GM12878 (cell line): ENCODE data around the gene CD276. TPM values are rescaled to one million over a fixed set of nuclear protein-coding genes. Genes with fewer than 3 reads are reported as not detected.

Experiments used
- ATAC-seq: fragments of 200-7000 bp; cut with Tn5 transposase; 3 replicates; pipeline ENCODE4 v1.9.1; 2020; ENCODE audit warnings: mild to moderate bottlenecking, moderate library complexity
- BruUV-seq: library from RNA; stranded (reverse); fragments of 400-500 nt; replicated peaks from 2 replicates; lab custom pipeline; 2021; lab: Mats Ljungman, UMichigan
- CTCF ChIA-PET: fragments of 300-600 bp; sonication (Branson Sonifier 250); formaldehyde crosslinking; extraction: SDS; loops from one replicate; lab custom pipeline; 2021; ENCODE audit warnings: inconsistent platforms; lab: Yijun Ruan, JAX
- POLR2A ChIA-PET: fragments of 350-600 bp; formaldehyde crosslinking; extraction: SDS; loops from one replicate; lab custom pipeline; 2021; ENCODE audit warnings: inconsistent platforms; lab: Charles Lee
- RAD21 ChIA-PET: fragments of 300-600 bp; sonication (Branson Sonifier 250); formaldehyde crosslinking; loops from one replicate; lab custom pipeline; 2023; ENCODE audit warnings: antibody characterized with exemption; ENCODE audit not compliant: unreplicated experiment; lab: Charles Lee
- SMC1A ChIA-PET: fragments of 300-600 bp; sonication (Branson Sonifier 250); formaldehyde crosslinking; loops from one replicate; lab custom pipeline; 2023; ENCODE audit not compliant: unreplicated experiment, uncharacterized antibody; lab: Charles Lee
- DNase-seq: peaks from one replicate; pipeline ENCODE4 v3.0.0-alpha.2; 2011; ENCODE audit warnings: low read depth, low spot score
- FAIRE-seq: peaks from 3 replicates; lab custom pipeline; 2011; peaks lifted over from hg19 to GRCh38; lab: Jason Lieb, UNC
- H2AFZ ChIP-seq: 2 replicates; pipeline ENCODE4 v1.6.0; 2011; ENCODE audit warnings: low read depth, low read length, control low read depth; ENCODE audit not compliant: control insufficient read depth
- H3K27ac ChIP-seq: 2 replicates; pipeline ENCODE4 v1.5.1; 2011; ENCODE audit warnings: control low read depth; ENCODE audit not compliant: control insufficient read depth, insufficient read depth
- H3K27me3 ChIP-seq, 2 experiments: replicated peaks in 1 of 2; 2 replicates each; pipeline versions ENCODE4 v1.6.0 to v1.6.1; 2011; ENCODE audit warnings: low read length in 1 of 2; ENCODE audit not compliant: control insufficient read depth in 2 of 2, insufficient read depth in 2 of 2
- H3K36me3 ChIP-seq, 2 experiments: 2 replicates each; pipeline ENCODE4 v1.5.1; 2011; ENCODE audit warnings: low read length in 1 of 2; ENCODE audit not compliant: control insufficient read depth in 2 of 2, insufficient read depth in 2 of 2
- H3K4me1 ChIP-seq: 2 replicates; pipeline ENCODE4 v1.6.1; 2011; ENCODE audit warnings: mild to moderate bottlenecking, low read length, moderate library complexity, mixed read lengths; ENCODE audit not compliant: control insufficient read depth, insufficient read depth
- H3K4me2 ChIP-seq: 2 replicates; pipeline ENCODE4 v1.6.0; 2011; ENCODE audit warnings: control low read depth; ENCODE audit not compliant: control insufficient read depth, insufficient read depth
- H3K4me3 ChIP-seq: fragments of 200-600 bp; sonication (generic); 2 replicates; pipeline ENCODE4 v1.5.1; 2016
- H3K79me2 ChIP-seq: 2 replicates; pipeline ENCODE4 v1.6.0; 2011; ENCODE audit warnings: low read length; ENCODE audit not compliant: control insufficient read depth, insufficient read depth
- H3K9ac ChIP-seq: 2 replicates; pipeline ENCODE4 v1.8.0; 2011; ENCODE audit warnings: low read length, control low read depth, mixed read lengths; ENCODE audit not compliant: control insufficient read depth, insufficient read depth
- H3K9me3 ChIP-seq: replicated peaks from 3 replicates; pipeline ENCODE4 v1.5.1; 2011; ENCODE audit warnings: mild to moderate bottlenecking, low read length; ENCODE audit not compliant: control insufficient read depth, insufficient read depth
- H4K20me1 ChIP-seq: 2 replicates; pipeline ENCODE4 v1.6.0; 2011; ENCODE audit not compliant: control insufficient read depth, insufficient read depth
- CHD4 ChIP-seq: fragments of 200-600 bp; sonication (generic); IDR thresholded peaks from 2 replicates; pipeline ENCODE4 v1.6.1; 2016; ENCODE audit warnings: mild to moderate bottlenecking
- MTA2 ChIP-seq: fragments of 450-650 bp; IDR thresholded peaks from 2 replicates; pipeline ENCODE4 v1.6.1; 2016; ENCODE audit warnings: low read depth, mild to moderate bottlenecking, moderate library complexity
- NR2C2 ChIP-seq: IDR thresholded peaks from 2 replicates; pipeline ENCODE4 v1.6.1; 2011; ENCODE audit warnings: borderline replicate concordance, low read depth; ENCODE audit not compliant: control insufficient read depth, insufficient read length
- SP1 ChIP-seq: IDR thresholded peaks from one replicate; pipeline ENCODE4 v1.6.1; 2011; ENCODE audit warnings: low read depth, low read length
- SREBF1 ChIP-seq: IDR thresholded peaks from 2 replicates; pipeline ENCODE4 v1.6.1; 2012; ENCODE audit warnings: mild to moderate bottlenecking, low read length
- SUPT20H ChIP-seq: IDR thresholded peaks from 2 replicates; pipeline ENCODE4 v1.6.1; 2011; ENCODE audit warnings: low read depth, mild to moderate bottlenecking, low read length, moderate library complexity, borderline replicate concordance; ENCODE audit not compliant: control insufficient read depth
- TBL1XR1 ChIP-seq: IDR thresholded peaks from 2 replicates; pipeline ENCODE4 v1.6.1; 2012; ENCODE audit warnings: low read depth, low read length, improper control_type of control experiment
- WGBS: methylation state at CpG from one replicate; pipeline ENCODE4 v1.1.6; 2016; ENCODE audit warnings: low lambda C conversion rate; ENCODE audit not compliant: insufficient replicate concordance, insufficient coverage; ENCODE audit errors: missing lambda C conversion rate; 5-methylcytosine and 5-hydroxymethylcytosine counted together
- in situ Hi-C: fragments of 300-500 bp; cut with MboI; formaldehyde crosslinking; loops from 9 replicates; pipeline ENCODE4 v1.14.3; 2018; ENCODE audit warnings: mixed read lengths
- intact Hi-C: fragments of 100-400 bp; cut with micrococcal nuclease; formaldehyde crosslinking; loops from one replicate; pipeline ENCODE4 v1.14.2; 2022; ENCODE audit not compliant: unreplicated experiment
- polyA plus RNA-seq, 11 experiments: library from polyadenylated mRNA; depleted of rRNA in 4 of 11; unstranded in 6 of 11; stranded (reverse) in 5 of 11; fragments of >200 nt; fragmentation: Nextera tagmentation in 4 of 11; fragmentation: Illumina TruSeq in 1 of 11; extraction: Ambion mirVana in 4 of 11; extraction: Trizol in 1 of 11; gene quantifications; 1 replicate in 1 of 11; 2 replicates in 10 of 11; pipeline versions ENCODE4 v1.2.1 to v1.2.3, GENCODE V29; 2011 to 2016; ENCODE audit warnings: inconsistent platforms in 2 of 11, missing spikeins in 2 of 11, low read depth in 1 of 11
- total RNA-seq, 4 experiments: library from RNA; depleted of rRNA in 3 of 4; stranded (reverse); fragments of >200 nt in 3 of 4; fragmentation: Illumina TruSeq in 1 of 4; extraction: Trizol in 1 of 4; gene quantifications; 2 replicates each; pipeline versions ENCODE4 v1.2.1 to v1.2.3, GENCODE V29; 2013 to 2021
- TF ChIP-seq, protein P1 (sequence below): IDR thresholded peaks from 2 replicates; pipeline ENCODE4 v1.6.1; 2012; ENCODE audit warnings: improper control_type of control experiment, low read depth, low read length; ENCODE audit not compliant: insufficient replicate concordance

The CD276 gene
- total and polyA plus RNA-seq, 10 of the 15 experiments (the other 5 are each of a cell fraction or from before 2014, with no cell fraction given) = 0.11 to 3.0 (median 1.2) TPM

DNA sequence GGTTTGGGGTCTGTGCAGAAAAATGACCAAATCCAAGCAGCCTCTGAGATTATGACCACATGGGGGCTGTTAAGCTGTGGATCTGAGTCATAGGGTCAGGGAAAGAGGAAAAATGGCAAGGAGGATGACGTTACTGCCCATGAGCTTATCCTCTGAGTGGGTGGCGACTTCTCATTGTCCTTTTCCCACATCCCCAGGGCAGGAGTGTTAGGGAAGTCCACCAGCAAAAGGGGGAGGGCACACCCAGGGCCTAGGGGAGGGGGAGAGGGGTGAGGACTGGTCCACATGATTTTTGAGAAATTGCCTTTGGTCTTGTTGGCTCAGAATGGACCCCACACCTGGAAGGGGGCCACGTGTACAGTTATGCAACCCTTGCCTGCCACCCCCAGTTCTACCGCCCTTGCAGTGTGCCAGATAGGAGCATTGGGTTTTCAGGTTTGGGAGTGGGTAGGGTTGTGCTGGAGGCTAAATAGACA, 2.6 kb downstream of the CD276 start:
- 33% methylated on average over 3 of the region's 4 CpGs for WGBS

More for the DNA sequence above, 2.6 kb downstream of the CD276 start:
- ATAC-seq = no peak
- ChIA-PET SMC1A (interaction anchor here (0.6 to 1.3 kb wide), 3 partner anchors 9 to 36 kb away, joined by 3 read pairs; no protein-coding TSS in a partner anchor), CTCF (interaction anchor here (1.5 to 2.0 kb wide), 4 partner anchors 9 to 50 kb away, joined by 5 to 7 read pairs (median 6); no protein-coding TSS in a partner anchor), RAD21 (interaction anchor here (1.4 to 1.6 kb wide), 3 partner anchors 11 to 50 kb away, joined by 3 to 5 read pairs (median 4); no protein-coding TSS in a partner anchor), POLR2A (no interaction called here)
- TF ChIP-seq MTA2 (no peak), SP1 (no peak), CHD4 (no peak), TBL1XR1 (no peak), SREBF1 (no peak), SUPT20H (no peak), NR2C2 (no peak)
- TF ChIP-seq, protein P1, sequence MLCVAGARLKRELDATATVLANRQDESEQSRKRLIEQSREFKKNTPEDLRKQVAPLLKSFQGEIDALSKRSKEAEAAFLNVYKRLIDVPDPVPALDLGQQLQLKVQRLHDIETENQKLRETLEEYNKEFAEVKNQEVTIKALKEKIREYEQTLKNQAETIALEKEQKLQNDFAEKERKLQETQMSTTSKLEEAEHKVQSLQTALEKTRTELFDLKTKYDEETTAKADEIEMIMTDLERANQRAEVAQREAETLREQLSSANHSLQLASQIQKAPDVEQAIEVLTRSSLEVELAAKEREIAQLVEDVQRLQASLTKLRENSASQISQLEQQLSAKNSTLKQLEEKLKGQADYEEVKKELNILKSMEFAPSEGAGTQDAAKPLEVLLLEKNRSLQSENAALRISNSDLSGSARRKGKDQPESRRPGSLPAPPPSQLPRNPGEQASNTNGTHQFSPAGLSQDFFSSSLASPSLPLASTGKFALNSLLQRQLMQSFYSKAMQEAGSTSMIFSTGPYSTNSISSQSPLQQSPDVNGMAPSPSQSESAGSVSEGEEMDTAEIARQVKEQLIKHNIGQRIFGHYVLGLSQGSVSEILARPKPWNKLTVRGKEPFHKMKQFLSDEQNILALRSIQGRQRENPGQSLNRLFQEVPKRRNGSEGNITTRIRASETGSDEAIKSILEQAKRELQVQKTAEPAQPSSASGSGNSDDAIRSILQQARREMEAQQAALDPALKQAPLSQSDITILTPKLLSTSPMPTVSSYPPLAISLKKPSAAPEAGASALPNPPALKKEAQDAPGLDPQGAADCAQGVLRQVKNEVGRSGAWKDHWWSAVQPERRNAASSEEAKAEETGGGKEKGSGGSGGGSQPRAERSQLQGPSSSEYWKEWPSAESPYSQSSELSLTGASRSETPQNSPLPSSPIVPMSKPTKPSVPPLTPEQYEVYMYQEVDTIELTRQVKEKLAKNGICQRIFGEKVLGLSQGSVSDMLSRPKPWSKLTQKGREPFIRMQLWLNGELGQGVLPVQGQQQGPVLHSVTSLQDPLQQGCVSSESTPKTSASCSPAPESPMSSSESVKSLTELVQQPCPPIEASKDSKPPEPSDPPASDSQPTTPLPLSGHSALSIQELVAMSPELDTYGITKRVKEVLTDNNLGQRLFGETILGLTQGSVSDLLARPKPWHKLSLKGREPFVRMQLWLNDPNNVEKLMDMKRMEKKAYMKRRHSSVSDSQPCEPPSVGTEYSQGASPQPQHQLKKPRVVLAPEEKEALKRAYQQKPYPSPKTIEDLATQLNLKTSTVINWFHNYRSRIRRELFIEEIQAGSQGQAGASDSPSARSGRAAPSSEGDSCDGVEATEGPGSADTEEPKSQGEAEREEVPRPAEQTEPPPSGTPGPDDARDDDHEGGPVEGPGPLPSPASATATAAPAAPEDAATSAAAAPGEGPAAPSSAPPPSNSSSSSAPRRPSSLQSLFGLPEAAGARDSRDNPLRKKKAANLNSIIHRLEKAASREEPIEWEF = no peak
- no peak overlapping the region for H3K4me2 ChIP-seq
- no peaks in the 10 kb centered on the region for H4K20me1 ChIP-seq
- no peaks in the 10 kb centered on the region for H3K79me2 ChIP-seq
- no peak overlapping the region for H3K27ac ChIP-seq
- H3K9me3 ChIP-seq = no peaks in the 10 kb centered on the region
- intact Hi-C loops = no loop called here
- in situ Hi-C loops = no loop called here
- H3K4me1 ChIP-seq = no peaks in the 10 kb centered on the region
- H3K4me3 ChIP-seq = no peak overlapping the region
- no TSS peak for BruUV-seq
- H2AFZ ChIP-seq = no peak overlapping the region
- peaks cover 5 to 6% of the 10 kb centered on the region in 2 experiments; a peak in 3 of 4 replicates for H3K27me3 ChIP-seq
- H3K9ac ChIP-seq = no peak overlapping the region
- no peaks in the 10 kb centered on the region for H3K36me3 ChIP-seq
- no peak for DNase-seq
- no peak for FAIRE-seq
